ENCODE results near the gene TFAP2E.

TFAP2E gene

DNA sequence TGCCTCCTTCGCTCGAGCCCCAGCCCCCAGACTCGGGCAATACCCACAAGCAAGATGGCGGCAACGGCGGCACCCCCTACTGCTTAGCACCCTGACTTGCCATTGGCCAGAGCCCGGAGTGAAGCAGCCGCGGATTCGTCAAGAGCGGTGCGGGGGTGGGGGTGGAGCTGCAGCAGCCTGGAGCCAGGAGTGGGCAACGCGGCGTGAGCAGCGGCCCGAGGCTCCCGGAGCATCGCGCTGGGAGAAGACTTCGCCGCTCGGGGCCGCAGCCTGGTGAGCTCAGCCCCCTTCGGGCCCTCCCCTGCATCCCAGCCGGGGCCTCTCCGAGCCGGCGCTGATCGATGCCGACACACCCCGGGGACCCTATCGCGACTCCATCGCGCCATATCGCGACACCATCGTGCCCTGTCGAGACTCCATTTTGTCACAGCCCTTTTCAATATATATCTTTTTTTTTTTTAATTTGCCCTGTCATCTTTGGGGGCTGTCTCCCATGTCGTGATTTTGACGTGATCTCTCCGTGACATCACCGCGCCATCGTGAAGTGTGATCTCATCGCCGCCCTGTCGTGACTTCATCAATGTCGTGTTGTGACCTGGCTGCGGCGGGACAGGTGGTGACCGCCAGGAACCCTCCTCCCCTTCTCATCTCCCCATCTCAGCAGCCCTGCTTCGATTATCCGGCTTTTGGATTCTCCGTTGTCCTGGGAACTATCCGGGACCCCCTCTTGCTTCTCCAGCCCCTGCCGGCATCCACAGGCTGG lies 15.3 kb upstream of the TFAP2E start, which contains the start of gene NCDN:
Gene NCDN (plus strand): TSS at position 189 of the 763 bp plus-strand sequence. CDS start 392 bp downstream, at position 581.
- peak; percentile 98 for DNase-seq

DNA sequence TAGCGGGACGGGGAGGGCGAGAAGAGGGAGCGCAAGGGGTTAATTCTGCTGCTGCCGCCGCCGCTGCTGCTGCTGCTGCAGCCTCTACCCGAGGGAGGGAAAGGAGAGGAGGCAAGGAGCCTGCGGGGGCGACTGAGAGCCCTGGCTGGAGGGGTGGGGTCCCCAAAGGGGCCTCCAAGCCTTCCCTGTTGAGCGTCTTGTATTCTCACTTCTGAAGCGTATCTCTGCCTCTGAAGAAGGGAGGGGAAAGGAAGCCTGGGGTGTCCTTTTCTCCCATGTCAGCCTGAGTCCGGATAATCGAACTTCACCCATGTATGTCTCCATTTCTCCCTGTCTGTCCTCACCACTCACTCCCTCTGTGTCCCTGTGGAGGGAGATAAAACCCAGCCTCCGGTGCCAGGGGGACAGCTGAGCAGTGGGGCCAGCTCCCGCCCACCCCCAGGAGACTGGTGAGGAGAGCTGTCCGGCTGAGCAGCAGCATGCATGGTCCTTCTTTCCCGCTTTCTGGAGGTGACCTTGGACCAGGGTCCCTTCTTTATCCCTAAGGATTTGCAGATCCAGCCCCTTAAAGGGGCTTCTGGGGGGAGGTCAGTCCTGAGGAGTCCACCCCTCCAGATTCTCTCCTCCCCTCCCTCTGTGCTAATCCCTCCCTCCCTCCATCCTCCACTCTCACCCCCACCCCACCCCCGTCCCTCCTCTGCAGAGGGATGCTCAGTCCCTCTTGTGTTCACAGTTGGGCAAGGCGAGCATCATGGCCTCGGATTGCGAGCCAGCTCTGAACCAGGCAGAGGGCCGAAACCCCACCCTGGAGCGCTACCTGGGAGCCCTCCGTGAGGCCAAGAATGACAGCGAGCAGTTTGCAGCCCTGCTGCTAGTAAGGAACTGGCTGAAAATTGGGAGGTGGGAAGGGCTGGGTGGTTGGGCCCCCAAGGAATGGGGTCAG lies 14.5 kb upstream of the TFAP2E start:
- no peak for DNase-seq

DNA sequence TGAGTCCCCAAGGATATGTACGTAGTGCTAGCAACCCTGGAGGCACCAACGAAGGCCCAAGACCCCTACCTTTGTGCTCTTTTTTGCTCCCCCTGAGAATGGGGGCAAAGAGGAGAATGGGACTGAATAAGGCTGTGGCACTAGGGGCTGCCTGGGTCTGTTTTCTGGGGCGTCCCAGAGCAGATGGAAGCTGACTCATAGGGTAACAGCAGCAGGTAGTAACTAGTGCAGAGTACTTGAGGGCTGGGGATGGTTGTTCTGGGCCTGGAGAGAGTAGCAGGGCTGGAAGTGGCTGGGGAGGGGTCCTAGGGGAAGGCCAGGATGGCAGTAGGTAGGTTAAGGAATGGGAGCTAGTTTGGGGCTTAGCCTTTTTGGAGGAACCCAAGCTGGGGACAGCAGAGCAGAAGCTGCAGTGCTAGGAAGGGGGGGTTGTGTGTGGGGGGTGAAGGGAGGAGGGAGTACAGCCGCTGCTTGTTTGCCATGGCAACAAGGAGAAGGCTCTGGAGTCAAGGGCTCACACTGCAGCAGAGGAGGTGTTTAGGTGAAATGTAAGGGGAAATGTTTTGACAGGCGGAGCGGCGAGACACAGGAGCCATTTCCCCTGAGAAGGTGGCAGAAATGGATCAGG lies 13.7 kb upstream of the TFAP2E start:
- no peak for DNase-seq

DNA sequence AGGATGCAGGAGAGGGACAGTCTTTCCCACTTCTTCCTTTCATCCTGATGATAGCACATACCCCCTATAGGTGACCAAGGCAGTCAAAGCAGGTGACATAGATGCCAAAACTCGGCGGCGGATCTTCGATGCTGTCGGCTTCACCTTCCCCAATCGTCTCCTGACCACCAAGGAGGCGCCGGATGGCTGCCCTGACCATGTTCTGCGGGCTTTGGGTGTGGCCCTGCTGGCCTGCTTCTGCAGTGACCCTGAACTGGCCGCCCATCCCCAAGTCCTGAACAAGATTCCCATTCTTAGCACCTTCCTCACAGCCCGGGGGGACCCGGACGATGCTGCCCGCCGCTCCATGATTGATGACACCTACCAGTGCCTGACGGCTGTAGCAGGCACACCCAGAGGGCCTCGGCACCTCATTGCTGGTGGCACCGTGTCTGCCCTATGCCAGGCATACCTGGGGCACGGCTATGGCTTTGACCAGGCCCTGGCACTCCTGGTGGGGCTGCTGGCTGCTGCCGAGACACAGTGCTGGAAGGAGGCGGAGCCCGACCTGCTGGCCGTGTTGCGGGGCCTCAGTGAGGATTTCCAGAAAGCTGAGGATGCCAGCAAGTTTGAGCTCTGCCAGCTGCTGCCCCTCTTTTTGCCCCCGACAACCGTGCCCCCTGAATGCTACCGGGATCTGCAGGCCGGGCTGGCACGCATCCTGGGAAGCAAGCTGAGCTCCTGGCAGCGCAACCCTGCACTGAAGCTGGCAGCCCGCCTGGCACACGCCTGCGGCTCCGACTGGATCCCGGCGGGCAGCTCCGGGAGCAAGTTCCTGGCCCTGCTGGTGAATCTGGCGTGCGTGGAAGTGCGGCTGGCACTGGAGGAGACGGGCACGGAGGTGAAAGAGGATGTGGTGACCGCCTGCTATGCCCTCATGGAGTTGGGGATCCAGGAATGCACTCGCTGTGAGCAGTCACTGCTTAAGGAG lies 12.6 kb upstream of the TFAP2E start:
- no peak for DNase-seq

DNA sequence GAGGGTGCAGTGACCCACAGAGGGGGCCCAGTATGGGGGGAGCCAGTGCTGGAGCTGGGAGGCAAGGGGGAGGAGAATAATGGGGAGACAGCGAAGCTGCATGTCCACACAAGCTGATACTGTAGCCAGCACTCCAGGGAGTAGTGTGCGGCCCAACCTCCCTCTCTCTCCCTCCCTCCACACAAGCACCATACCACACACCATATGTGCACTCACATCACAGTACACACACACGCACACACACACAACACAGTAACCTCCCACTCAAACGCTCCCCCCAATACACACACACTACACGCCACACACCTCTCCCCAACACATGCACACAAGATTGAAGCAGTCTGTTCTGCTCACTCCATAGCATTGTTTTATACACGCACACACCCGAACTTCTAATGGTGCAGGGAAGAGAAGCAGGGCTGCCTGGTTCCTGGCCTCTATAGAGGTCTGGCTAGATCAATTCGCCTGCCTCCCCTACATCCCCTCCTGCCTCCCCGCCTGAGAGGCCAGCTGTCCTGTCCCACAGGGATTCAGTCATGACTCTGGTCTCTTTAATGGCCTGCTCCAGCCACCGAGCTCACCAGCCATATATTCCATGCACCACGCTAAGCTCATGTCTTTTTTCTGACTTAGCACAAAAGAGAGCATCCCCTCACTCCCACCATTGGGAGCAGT lies 11.7 kb upstream of the TFAP2E start:
- no peak for DNase-seq

DNA sequence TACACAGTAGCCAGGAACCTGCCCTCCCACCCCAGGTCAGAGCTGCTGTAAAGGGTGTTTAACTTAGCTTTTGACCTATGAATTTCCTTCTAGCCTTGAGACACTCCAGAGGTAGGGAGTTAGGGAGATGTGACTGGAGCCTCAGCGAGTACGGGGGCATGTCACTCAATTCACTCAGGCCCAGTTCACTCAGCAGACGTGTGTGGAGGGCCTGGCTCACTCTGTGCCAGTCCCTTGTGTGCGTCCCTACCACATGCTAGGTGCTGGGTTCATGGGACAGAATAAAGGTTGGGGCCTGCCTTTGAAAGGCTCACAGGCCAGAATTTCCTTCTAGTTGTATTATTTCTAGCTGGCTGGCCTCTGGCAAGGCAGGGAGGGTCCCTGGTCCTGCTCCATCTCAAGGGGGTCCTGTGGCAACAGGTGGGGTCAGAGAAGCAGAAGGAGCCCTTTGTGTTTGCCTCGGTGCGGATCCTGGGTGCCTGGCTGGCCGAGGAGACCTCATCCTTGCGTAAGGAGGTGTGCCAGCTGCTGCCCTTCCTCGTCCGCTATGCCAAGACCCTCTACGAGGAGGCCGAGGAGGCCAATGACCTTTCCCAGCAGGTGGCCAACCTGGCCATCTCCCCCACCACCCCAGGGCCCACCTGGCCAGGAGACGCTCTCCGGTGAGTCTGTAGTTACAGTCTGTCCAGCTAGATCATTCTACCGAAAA lies 11.0 kb upstream of the TFAP2E start:
- no peak for DNase-seq

DNA sequence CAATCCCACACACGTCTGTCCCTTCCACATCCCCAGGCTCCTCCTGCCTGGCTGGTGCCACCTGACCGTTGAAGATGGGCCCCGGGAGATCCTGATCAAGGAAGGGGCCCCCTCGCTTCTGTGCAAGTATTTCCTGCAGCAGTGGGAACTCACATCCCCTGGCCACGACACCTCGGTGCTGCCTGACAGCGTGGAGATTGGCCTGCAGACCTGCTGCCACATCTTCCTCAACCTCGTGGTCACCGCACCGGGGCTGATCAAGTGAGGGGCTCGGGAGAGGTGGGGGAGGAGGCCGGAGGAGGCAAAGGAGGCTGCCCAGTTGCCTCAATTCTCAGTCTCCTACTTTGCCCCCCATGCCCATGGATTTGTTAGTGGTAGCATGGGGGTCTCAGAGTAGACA lies 9.9 kb upstream of the TFAP2E start:
- no peak for DNase-seq

DNA sequence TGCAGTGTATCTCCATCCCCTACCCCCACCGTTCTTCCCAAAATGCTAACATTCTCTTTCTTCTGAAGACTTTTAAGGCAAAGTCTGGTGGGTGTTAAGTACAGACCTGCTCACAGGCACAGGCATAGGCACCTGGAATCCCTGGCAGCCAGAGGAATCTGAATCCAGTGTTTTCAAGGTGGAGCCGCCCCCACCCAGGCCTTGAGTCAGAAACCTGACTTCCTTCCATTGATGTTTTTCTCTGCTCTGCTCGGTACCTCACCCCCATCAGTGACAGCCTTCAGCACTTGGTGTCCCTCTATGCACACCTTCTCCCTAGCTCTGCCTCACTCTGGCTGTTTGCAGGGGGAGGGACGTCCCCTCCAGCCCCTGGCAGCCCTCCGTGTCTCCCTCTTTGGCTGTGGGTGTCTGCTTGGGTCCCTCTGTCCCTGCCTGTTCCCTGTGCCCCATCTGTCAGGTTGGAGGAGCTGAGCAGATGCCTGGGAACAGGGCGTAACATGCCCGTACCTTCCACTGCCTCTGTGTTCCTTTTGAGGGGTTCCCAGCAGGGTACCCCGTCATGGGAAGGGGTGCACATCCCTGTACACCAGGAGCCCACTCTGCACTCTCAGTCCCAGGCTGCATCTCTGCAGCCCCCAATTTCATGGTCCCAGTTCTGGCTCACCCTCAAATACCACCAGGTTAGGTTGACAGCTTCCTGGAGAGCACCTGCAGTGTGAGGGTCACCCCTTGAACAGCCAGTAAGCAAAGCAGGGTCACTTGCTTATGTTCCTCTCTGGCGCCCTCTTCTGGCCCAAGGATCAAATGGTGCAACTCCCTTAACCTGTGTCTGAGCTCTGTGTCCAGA lies 8.9 kb upstream of the TFAP2E start:
- DNase-seq, result peak; percentile 63

DNA sequence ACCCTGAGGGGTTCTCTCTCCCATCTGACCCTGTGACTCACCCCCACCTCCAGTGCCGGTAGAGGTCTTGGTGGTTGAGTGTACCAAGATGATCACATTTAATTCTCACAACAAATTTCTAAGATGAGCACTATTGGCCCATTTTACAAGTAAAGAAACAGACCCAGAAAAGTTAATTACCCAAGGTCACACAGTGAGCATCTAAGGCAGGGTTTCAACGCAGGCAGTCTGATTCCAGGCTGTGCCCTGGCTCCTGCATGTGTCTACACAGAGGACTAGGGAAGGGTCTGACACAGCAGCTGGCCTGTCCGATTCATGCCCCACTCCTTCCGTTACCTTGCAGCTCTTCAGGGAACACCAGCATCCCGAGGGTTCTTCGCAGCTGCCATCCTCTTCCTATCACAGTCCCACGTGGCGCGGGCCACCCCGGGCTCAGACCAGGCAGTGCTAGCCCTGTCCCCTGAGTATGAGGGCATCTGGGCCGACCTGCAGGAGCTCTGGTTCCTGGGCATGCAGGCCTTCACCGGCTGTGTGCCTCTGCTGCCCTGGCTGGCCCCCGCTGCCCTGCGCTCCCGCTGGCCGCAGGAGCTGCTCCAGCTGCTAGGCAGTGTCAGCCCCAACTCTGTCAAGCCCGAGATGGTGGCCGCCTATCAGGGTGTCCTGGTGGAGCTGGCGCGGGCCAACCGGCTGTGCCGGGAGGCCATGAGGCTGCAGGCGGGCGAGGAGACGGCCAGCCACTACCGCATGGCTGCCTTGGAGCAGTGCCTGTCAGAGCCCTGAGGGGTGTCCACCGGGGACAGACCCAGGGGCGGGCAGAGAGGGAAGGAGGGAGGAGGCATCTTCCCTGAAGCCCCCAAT lies 8.0 kb upstream of the TFAP2E start:
- no peak for DNase-seq

DNA sequence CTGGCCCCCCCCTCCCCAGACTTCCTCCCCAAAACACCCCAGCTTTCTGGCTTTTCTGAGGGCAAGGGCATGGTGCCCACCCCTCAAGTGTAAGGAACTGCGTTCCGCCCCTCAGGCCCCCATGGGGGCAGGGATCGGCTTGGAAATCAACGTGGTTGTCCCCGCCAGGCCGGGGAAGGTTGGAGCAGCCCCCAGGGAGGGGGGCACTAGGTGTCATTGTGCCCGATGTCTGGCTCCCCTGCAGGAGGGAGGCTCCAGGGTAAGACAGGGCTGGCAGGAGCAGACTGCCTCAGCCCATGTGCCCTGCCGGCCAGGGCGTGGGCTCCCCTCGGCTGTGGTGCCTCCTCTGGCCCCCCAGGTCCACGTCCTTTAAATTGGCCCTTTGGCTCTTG lies 7.4 kb upstream of the TFAP2E start:
- no peak for DNase-seq

DNA sequence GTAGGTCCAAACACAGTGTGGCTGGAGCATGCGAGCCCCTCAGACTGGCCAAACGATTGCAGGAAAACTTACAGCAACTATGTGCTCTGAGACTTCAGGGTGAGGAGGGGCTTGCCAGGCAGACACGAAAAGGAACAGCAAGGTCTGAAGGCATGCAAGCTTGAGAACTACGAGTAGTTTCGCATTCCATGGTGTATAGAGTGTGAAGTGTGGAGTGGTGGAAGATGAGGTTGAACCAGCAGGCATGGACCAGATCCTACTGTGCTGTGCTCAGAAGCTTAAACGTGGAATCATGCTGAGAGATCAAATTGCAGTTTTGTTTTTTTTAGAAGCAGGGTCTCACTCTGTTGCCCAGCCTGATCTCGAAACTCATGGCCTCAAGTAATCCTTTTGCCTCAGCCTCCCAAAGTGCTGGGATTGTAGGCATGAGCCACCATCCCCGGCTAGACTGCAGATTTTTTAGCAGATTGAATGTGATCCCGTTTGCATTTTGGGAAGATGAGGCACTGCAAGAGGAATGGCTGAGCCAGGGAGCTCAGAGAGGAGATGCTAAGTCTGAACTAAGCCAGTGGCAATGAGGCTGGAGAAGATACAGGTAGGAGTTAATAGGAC lies 5.1 kb upstream of the TFAP2E start:
- DNase-seq, result no peak

DNA sequence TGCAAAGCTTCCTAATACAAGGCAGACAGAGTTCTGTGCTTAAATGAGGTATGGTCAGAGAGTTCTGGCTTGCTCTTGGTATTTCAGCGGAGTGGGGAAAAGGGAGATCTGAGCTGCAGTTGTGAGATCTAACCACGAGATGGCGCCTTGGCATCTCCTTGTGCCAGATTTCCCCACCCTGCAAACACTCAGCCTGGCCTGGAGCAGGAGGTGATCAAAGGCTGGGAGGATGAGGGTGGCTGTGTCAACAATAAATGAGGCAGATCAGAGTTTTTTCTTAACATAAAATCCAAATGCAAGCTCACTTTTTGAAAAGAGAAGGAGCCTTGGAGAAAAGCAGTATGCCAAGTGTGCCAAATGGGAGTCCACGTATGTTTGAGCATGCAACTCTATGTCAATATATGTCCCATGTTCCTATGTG lies 4.1 kb upstream of the TFAP2E start:
- peak; percentile 16 for DNase-seq

DNA sequence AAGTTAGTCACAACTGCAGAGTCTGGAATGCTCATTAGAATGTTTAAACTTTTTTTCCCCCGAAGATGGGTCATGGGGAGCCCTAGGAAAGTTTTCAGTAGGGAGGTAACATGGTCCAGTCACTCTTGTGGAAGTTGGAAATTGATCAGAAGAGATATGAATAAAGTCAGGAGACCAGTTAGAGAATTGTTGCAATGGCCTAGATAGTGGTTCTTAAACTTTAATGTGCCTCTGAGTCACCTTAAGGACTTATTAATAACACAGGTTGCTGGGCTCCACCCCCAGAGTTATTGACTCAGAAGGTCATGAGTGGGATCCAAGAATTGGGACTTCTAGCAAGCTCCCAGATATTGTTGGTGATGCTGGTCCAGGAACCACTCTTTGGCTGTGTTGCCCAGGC lies 3.2 kb upstream of the TFAP2E start:
- no peak for DNase-seq

DNA sequence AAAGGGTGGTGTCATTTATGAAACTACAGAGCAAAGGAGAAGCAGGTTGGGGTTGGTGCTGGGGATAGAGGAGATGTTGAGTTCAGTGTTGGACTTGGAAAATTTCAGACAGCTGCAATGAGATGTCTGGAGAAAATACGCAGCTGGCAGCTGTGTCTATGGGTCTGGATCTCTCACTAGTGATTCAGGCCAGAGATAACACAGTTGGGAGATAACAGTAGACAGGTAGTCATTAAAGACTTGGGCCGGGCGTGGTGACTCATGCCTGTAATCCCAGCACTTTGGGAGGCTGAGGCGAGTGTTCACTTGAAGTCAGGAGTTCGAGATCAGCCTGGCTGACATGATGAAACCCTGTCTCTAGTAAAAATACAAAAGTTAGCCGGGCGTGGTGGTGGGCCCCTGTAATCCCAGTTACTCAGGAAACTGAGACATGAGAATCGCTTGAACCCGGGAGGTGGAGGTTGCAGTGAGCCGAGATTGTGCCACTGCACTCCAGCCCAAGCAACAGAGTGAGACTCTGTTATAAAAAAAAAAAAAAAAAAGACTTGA lies 2.5 kb upstream of the TFAP2E start:
- DNase-seq, result no peak

DNA sequence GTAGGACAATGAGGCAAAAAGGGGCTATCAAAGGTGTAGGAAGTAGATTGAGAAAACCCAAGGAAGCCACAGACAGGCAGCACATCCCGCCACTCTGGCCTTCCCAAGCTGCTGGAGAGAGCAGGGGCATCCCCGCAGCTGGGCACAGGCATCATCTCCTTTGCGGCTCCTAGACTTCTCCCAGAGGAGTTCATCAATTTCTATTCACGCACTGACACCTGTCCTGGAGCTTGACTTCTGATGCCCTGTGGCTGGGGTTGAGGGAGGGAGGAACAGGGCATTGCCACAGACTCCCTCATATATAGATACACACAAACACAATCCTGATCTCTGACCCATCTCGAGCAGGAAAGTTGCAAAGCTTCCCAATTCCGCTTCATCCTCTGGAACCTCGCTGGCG lies 1.9 kb upstream of the TFAP2E start:
- no peak for DNase-seq

DNA sequence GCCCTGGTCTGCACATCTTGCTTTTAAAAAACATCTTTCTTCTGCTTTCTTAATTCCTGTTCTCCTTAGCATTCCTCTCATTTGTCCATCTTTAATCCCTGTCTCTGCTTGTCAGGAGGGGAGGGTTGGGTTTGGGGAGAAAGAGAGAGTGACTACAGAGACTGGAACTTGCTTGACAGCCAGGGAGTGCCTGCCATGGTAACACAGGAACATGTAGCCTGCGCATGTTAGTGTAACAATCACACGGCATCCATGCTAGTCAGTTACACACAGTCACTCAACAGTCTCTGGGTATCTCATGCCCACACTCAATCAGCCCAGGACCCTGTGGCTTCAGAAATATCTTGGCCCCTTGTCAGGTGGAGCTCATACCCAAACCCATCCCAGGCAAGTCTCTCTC lies 818 bp upstream of the TFAP2E start:
- no peak for DNase-seq

DNA sequence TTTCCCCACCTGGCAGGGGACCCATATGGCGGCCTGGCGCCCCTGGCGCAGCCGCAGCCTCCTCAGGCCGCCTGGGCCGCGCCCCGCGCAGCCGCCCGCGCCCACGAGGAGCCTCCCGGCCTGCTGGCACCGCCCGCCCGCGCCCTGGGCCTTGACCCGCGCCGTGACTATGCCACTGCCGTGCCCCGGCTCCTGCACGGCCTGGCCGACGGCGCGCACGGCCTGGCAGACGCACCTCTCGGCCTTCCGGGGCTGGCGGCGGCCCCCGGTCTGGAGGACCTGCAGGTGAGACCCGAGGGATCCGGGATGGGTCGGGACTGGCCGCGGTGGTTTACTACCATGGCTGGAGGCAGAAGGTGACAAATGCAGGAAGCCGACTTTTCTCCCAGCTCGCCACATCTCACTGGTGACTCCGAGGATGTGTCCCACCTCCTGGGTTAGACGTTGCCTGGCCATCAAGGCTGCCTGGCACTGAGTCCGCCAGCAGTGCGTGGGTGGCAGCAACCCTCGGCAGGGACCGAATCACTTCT lies 1.1 kb downstream of the TFAP2E start:
- DNase-seq, result no peak

Data from DMS79 (cell line).